HCT116 (cell line): ENCODE data around the gene MTMR1. TPM values are rescaled to one million over a fixed set of nuclear protein-coding genes. Genes with fewer than 3 reads are reported as not detected.

Experiments
- ATAC-seq: fragments of 200-7000 bp; cut with Tn5 transposase; 2 replicates; pipeline ENCODE4 v1.9.1; 2020; ENCODE audit warnings: mild to moderate bottlenecking, moderate library complexity
- BruUV-seq: library from RNA; stranded (reverse); fragments of 400-500 nt; replicated peaks from 2 replicates; lab custom pipeline; 2021; lab: Mats Ljungman, UMichigan
- CTCF ChIA-PET: fragments of 300-600 bp; sonication (Branson Sonifier 250); formaldehyde crosslinking; loops from one replicate; lab custom pipeline; 2021; ENCODE audit warnings: antibody characterized with exemption; lab: Charles Lee
- POLR2A ChIA-PET: fragments of 300-600, 350-600 bp; sonication (Branson Sonifier 250); formaldehyde crosslinking; loops from one replicate; lab custom pipeline; 2021; ENCODE audit warnings: antibody characterized with exemption; lab: Charles Lee
- RAD21 ChIA-PET, 2 experiments: fragments of 300-600 bp; sonication (Branson Sonifier 250); formaldehyde crosslinking; loops; one replicate each; lab custom pipeline; 2023; ENCODE audit warnings: low total read pairs in 2 of 2; ENCODE audit not compliant: uncharacterized antibody in 2 of 2, unreplicated experiment in 2 of 2, low non-redundant PET in 1 of 2; lab: Charles Lee
- DNase-seq: peaks from one replicate; pipeline ENCODE4 v3.0.0-alpha.2; 2010; ENCODE audit warnings: low read depth, low spot score
- H2AFZ ChIP-seq: fragments of 200-600 bp; shearing (Covaris generic), sonication (generic); 2 replicates; pipeline ENCODE4 v1.6.1; 2017; ENCODE audit warnings: low read depth, mixed run types, mixed read lengths, antibody characterized with exemption, low read length; ENCODE audit not compliant: poor library complexity, severe bottlenecking
- H3K27ac ChIP-seq: 2 replicates; pipeline ENCODE4 v1.5.1; 2012; ENCODE audit warnings: low read depth, low read length
- H3K27me3 ChIP-seq: fragments of 200-600 bp; sonication (generic); 2 replicates; pipeline ENCODE4 v1.6.1; 2016; ENCODE audit warnings: mixed run types, low read length, mixed read lengths; ENCODE audit not compliant: insufficient read depth
- H3K36me3 ChIP-seq, 2 experiments: fragments of 200-500 bp in 1 of 2; fragments of 200-600 bp in 1 of 2; sonication (Bioruptor generic) in 1 of 2; sonication (generic) in 1 of 2; 2 replicates each; pipeline versions ENCODE4 v1.5.1 to v1.6.1; 2014 to 2016; ENCODE audit warnings: low read length in 2 of 2, inconsistent platforms in 1 of 2, mixed read lengths in 1 of 2, mixed run types in 1 of 2; ENCODE audit not compliant: insufficient read depth in 2 of 2, control insufficient read depth in 1 of 2
- H3K4me1 ChIP-seq, 2 experiments: fragments of 200-600 bp in 1 of 2; sonication (generic) in 1 of 2; 2 replicates each; pipeline versions ENCODE4 v1.5.1 to v1.6.1; 2012 to 2017; ENCODE audit warnings: low read length in 2 of 2, inconsistent platforms in 1 of 2, mild to moderate bottlenecking in 1 of 2, mixed read lengths in 1 of 2, mixed run types in 1 of 2, moderate library complexity in 1 of 2; ENCODE audit not compliant: insufficient read depth in 2 of 2, control insufficient read depth in 1 of 2
- H3K4me2 ChIP-seq: fragments of 200-600 bp; sonication (generic); 2 replicates; pipeline ENCODE4 v1.6.1; 2017; ENCODE audit warnings: mixed run types, low read length, mixed read lengths
- H3K4me3 ChIP-seq, 2 experiments: fragments of 200-600 bp in 1 of 2; sonication (generic) in 1 of 2; replicated peaks in 1 of 2; 2 replicates each; pipeline ENCODE4 v1.5.1; 2011 to 2016; ENCODE audit warnings: low read length in 2 of 2, control low read depth in 1 of 2, low read depth in 1 of 2, mild to moderate bottlenecking in 1 of 2, mixed read lengths in 1 of 2, mixed run types in 1 of 2
- H3K79me2 ChIP-seq: fragments of 200-600 bp; sonication (generic); 2 replicates; pipeline ENCODE4 v1.6.1; 2017; ENCODE audit warnings: mild to moderate bottlenecking, mixed run types, low read length, moderate library complexity, mixed read lengths; ENCODE audit not compliant: insufficient read depth
- H3K9ac ChIP-seq: fragments of 200-600 bp; sonication (generic); 2 replicates; pipeline ENCODE4 v1.6.1; 2016; ENCODE audit warnings: low read length, mixed read lengths
- H3K9me2 ChIP-seq: fragments of 200-600 bp; sonication (generic), shearing (Covaris generic); 2 replicates; pipeline ENCODE4 v1.6.1; 2017; ENCODE audit warnings: mixed run types, mild to moderate bottlenecking, moderate library complexity; ENCODE audit not compliant: insufficient read depth
- H3K9me3 ChIP-seq, 2 experiments: fragments of 200-500 bp in 1 of 2; fragments of 200-600 bp in 1 of 2; sonication (Bioruptor generic) in 1 of 2; sonication (generic) in 1 of 2; 2 replicates each; pipeline ENCODE4 v1.6.1; 2014 to 2017; ENCODE audit warnings: low read length in 2 of 2, mixed read lengths in 2 of 2, inconsistent platforms in 1 of 2, low read depth in 1 of 2, mild to moderate bottlenecking in 1 of 2, mixed run types in 1 of 2, moderate library complexity in 1 of 2; ENCODE audit not compliant: control insufficient read depth in 1 of 2, insufficient read depth in 1 of 2
- H4K20me1 ChIP-seq: fragments of 200-600 bp; sonication (generic), shearing (Covaris generic); 2 replicates; pipeline ENCODE4 v1.6.1; 2017; ENCODE audit warnings: mixed run types, mild to moderate bottlenecking, moderate library complexity; ENCODE audit not compliant: insufficient read depth
- CBX3 ChIP-seq: IDR thresholded peaks from 2 replicates; pipeline ENCODE4 v1.6.1; 2012; ENCODE audit warnings: low read depth
- EGR1 ChIP-seq: IDR thresholded peaks from 2 replicates; pipeline ENCODE4 v1.6.1; 2012; ENCODE audit warnings: low read depth
- EZH2 ChIP-seq: fragments of 200-600 bp; sonication (generic); IDR thresholded peaks from 2 replicates; pipeline ENCODE4 v1.6.1; 2017; ENCODE audit warnings: antibody characterized with exemption, mixed run types
- POLR2A ChIP-seq: IDR thresholded peaks from 2 replicates; pipeline ENCODE4 v1.7.0; 2011; ENCODE audit warnings: borderline replicate concordance; ENCODE audit not compliant: insufficient read depth, insufficient read length; ENCODE audit errors: extremely low read depth
- POLR2AphosphoS5 ChIP-seq: IDR thresholded peaks from 2 replicates; pipeline ENCODE4 v1.6.1; 2011; ENCODE audit warnings: mild to moderate bottlenecking, low read depth, low read length, moderate library complexity
- SP1 ChIP-seq: IDR thresholded peaks from 2 replicates; pipeline ENCODE4 v1.6.1; 2012; ENCODE audit warnings: low read depth
- SRF ChIP-seq: IDR thresholded peaks from 2 replicates; pipeline ENCODE4 v1.6.1; 2012; ENCODE audit warnings: low read depth
- TCF7L2 ChIP-seq: IDR thresholded peaks from 2 replicates; pipeline ENCODE4 v1.7.0; 2011; ENCODE audit warnings: borderline replicate concordance, inconsistent platforms; ENCODE audit not compliant: insufficient read depth, insufficient read length; ENCODE audit errors: extremely low read depth
- YY1 ChIP-seq: IDR thresholded peaks from 2 replicates; pipeline ENCODE4 v1.6.1; 2011; ENCODE audit warnings: low read length, low read depth, moderate library complexity, mild to moderate bottlenecking; ENCODE audit not compliant: insufficient replicate concordance; ENCODE audit errors: extremely low read depth
- ZFX ChIP-seq: fragments of 450-650 bp; IDR thresholded peaks from 2 replicates; pipeline ENCODE4 v1.6.1; 2017
- ZNF274 ChIP-seq: fragments of 200-500 bp; sonication (Bioruptor generic); IDR thresholded peaks from 2 replicates; pipeline ENCODE4 v1.6.1; 2014; ENCODE audit warnings: mild to moderate bottlenecking, low read depth, low read length, inconsistent platforms
- intact Hi-C: fragments of 100-400 bp; cut with micrococcal nuclease; formaldehyde crosslinking; loops from 2 replicates; pipeline ENCODE4 v1.10.0; 2022
- total RNA-seq: library from RNA; stranded (reverse); gene quantifications from one replicate; pipeline ENCODE4 v1.2.1, GENCODE V29; 2021; ENCODE audit not compliant: unreplicated experiment
- TF ChIP-seq, protein P1 (sequence below): IDR thresholded peaks from 2 replicates; pipeline ENCODE4 v1.6.1; 2012
- TF ChIP-seq, protein P2 (sequence below): IDR thresholded peaks from 2 replicates; pipeline ENCODE4 v1.6.1; 2011; ENCODE audit warnings: mild to moderate bottlenecking, low read length, moderate library complexity; ENCODE audit not compliant: insufficient replicate concordance; ENCODE audit errors: extremely low read depth

Gene MTMR1
- total RNA-seq, 1 experiment from 2014 or later, result 20.0 TPM

DNA sequence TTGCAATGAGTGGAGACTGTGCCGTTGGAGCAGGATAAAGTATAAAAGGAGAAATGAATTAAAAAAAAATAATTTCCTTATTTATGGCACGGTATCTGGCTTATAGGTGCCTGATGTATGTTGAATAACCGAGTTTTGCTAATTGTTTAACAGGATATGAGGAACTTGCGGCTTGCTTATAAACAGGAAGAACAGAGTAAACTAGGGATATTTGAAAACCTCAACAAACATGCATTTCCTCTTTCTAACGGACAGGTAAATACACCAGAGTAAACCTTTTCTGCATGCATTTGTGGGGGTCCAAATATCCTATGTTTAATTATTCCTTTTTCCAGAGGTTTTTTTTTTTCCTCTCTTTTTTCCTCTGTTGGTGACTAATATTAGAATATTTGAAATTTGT, 36.8 kb downstream of the MTMR1 start (continued):
- TF ChIP-seq, protein P1, sequence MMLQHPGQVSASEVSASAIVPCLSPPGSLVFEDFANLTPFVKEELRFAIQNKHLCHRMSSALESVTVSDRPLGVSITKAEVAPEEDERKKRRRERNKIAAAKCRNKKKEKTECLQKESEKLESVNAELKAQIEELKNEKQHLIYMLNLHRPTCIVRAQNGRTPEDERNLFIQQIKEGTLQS, result no peak
- TF ChIP-seq YY1, result no peak
- no peak for TF ChIP-seq ZFX
- TF ChIP-seq SRF, result no peak
- no peak for TF ChIP-seq SP1
- TF ChIP-seq, all 23 proteins: peak for 0

DNA sequence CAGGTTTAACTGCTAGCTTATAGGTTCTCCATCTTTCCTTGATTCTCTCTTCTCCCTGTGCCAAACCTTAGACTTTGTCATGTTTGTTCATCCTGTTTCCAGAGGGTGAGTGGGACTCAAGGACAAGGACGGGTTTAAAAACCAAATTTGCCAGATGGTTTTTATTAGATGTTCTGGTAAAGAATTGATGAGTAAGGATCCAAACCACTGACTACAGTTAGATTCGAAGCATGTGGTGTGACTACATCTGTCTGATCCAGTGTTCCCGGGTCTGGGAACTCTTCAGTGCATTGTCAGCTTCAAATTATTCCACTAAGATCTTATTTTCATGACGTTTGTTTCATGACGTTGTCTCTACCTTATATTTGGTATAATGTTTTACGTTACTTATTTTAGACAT, 37.5 kb downstream of the MTMR1 start:
- Histone ChIP-seq H3K9me2 (no peaks in the 10 kb centered on the region), H3K4me3 (no peak overlapping the region), H3K27ac (no peak overlapping the region), H3K36me3 (peaks cover 0 to 5% of the 10 kb centered on the region in 2 experiments; a peak in 2 of 4 replicates), H4K20me1 (no peaks in the 10 kb centered on the region), H3K9me3 (no peaks in the 10 kb centered on the region), H3K27me3 (no peaks in the 10 kb centered on the region), H2AFZ (no peak overlapping the region), H3K4me2 (no peak overlapping the region), H3K4me1 (no peaks in the 10 kb centered on the region), H3K79me2 (no peaks in the 10 kb centered on the region), H3K9ac (no peak overlapping the region)
- no TSS peak for BruUV-seq
- RAD21 ChIA-PET, result no interaction called here
- ATAC-seq (no peak), DNase-seq (no peak)
- CTCF ChIA-PET, result no interaction called here
- intact Hi-C loops, result no loop called here
- TF ChIP-seq, protein P2, sequence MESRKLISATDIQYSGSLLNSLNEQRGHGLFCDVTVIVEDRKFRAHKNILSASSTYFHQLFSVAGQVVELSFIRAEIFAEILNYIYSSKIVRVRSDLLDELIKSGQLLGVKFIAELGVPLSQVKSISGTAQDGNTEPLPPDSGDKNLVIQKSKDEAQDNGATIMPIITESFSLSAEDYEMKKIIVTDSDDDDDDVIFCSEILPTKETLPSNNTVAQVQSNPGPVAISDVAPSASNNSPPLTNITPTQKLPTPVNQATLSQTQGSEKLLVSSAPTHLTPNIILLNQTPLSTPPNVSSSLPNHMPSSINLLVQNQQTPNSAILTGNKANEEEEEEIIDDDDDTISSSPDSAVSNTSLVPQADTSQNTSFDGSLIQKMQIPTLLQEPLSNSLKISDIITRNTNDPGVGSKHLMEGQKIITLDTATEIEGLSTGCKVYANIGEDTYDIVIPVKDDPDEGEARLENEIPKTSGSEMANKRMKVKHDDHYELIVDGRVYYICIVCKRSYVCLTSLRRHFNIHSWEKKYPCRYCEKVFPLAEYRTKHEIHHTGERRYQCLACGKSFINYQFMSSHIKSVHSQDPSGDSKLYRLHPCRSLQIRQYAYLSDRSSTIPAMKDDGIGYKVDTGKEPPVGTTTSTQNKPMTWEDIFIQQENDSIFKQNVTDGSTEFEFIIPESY, result no peak
- TF ChIP-seq ZNF274 (no peak), EZH2 (no peak), CBX3 (no peak), EGR1 (no peak), TCF7L2 (no peak), YY1 (no peak), SRF (no peak), POLR2A (no peak), POLR2AphosphoS5 (no peak)
- TF ChIP-seq, protein P1, result no peak
- POLR2A ChIA-PET, result no interaction called here
